ENCODE data around the gene GNAT1.

- TF ChIP-seq CTCF (IDR thresholded peaks at IDR 0.05) (no peak), POLR2A (IDR thresholded peaks at IDR 0.05) (no peak)
Measured at GRCh38 chr3:50217681-50218080, 26.3 kb downstream of the GNAT1 start.

Measured in thyroid gland (tissue), 4 donors.